ENCODE data around the gene CSF2RB. TPM values are rescaled to one million over a fixed set of nuclear protein-coding genes. Genes with fewer than 3 reads are reported as not detected.

The CSF2RB gene
- total RNA-seq, 1 experiment from 2014 or later = not detected

GRCh38 chr22:36884349-36885158 is 28.9 kb upstream of the CSF2RB start:
- in situ Hi-C loops (cut with HindIII; ENCODE audit: low pct_unique_long_range_greater_than_20kb, low sequenced_read_pairs) = no loop called here

GRCh38 chr22:36885474-36885873 is 28.0 kb upstream of the CSF2RB start:
- in situ Hi-C loops (cut with HindIII; ENCODE audit: low pct_unique_long_range_greater_than_20kb, low sequenced_read_pairs) = no loop called here
- DNase-seq (ENCODE audit: low read depth) = no peak

More at GRCh38 chr22:36884349-36885158, 28.9 kb upstream of the CSF2RB start:
- DNase-seq (ENCODE audit: low read depth) = no peak

- in situ Hi-C loops (cut with HindIII; ENCODE audit: low pct_unique_long_range_greater_than_20kb, low sequenced_read_pairs) = no loop called here
- DNase-seq (ENCODE audit: low read depth) = no peak
These were observed 27.4 kb upstream of the CSF2RB start for GRCh38 chr22:36886016-36886415.

- in situ Hi-C loops (cut with HindIII; ENCODE audit: low pct_unique_long_range_greater_than_20kb, low sequenced_read_pairs) = no loop called here
- no peak for DNase-seq (ENCODE audit: low read depth)
These were observed 26.3 kb upstream of the CSF2RB start for GRCh38 chr22:36887162-36887561.

GRCh38 chr22:36891646-36892045 is 21.8 kb upstream of the CSF2RB start:
- no peak for DNase-seq (ENCODE audit: low read depth)
- in situ Hi-C loops (cut with HindIII; ENCODE audit: low pct_unique_long_range_greater_than_20kb, low sequenced_read_pairs) = no loop called here

- no peak for DNase-seq (ENCODE audit: low read depth)
- in situ Hi-C loops (cut with HindIII; ENCODE audit: low pct_unique_long_range_greater_than_20kb, low sequenced_read_pairs) = no loop called here
These were observed 21.1 kb upstream of the CSF2RB start for GRCh38 chr22:36892292-36892691.

- in situ Hi-C loops (cut with HindIII; ENCODE audit: low pct_unique_long_range_greater_than_20kb, low sequenced_read_pairs) = no loop called here
- no peak for DNase-seq (ENCODE audit: low read depth)
These were observed 20.2 kb upstream of the CSF2RB start for GRCh38 chr22:36893262-36893661.

GRCh38 chr22:36894266-36894665 is 19.2 kb upstream of the CSF2RB start:
- in situ Hi-C loops (cut with HindIII; ENCODE audit: low pct_unique_long_range_greater_than_20kb, low sequenced_read_pairs) = no loop called here
- DNase-seq (ENCODE audit: low read depth) = no peak

GRCh38 chr22:36897611-36898010 is 15.8 kb upstream of the CSF2RB start:
- in situ Hi-C loops (cut with HindIII; ENCODE audit: low pct_unique_long_range_greater_than_20kb, low sequenced_read_pairs) = no loop called here
- no peak for DNase-seq (ENCODE audit: low read depth)

GRCh38 chr22:36898690-36899089 is 14.7 kb upstream of the CSF2RB start:
- in situ Hi-C loops (cut with HindIII; ENCODE audit: low pct_unique_long_range_greater_than_20kb, low sequenced_read_pairs) = no loop called here
- DNase-seq (ENCODE audit: low read depth) = no peak

GRCh38 chr22:36899498-36899897 is 13.9 kb upstream of the CSF2RB start:
- in situ Hi-C loops (cut with HindIII; ENCODE audit: low pct_unique_long_range_greater_than_20kb, low sequenced_read_pairs) = no loop called here
- DNase-seq (ENCODE audit: low read depth) = no peak

GRCh38 chr22:36900225-36900624 is 13.2 kb upstream of the CSF2RB start:
- no peak for DNase-seq (ENCODE audit: low read depth)
- in situ Hi-C loops (cut with HindIII; ENCODE audit: low pct_unique_long_range_greater_than_20kb, low sequenced_read_pairs) = no loop called here

GRCh38 chr22:36900880-36901279 is 12.5 kb upstream of the CSF2RB start:
- DNase-seq (ENCODE audit: low read depth) = no peak
- in situ Hi-C loops (cut with HindIII; ENCODE audit: low pct_unique_long_range_greater_than_20kb, low sequenced_read_pairs) = no loop called here

GRCh38 chr22:36901411-36902142 is 11.9 kb upstream of the CSF2RB start:
- in situ Hi-C loops (cut with HindIII; ENCODE audit: low pct_unique_long_range_greater_than_20kb, low sequenced_read_pairs) = no loop called here
- no peak for DNase-seq (ENCODE audit: low read depth)

GRCh38 chr22:36902143-36902926 is 11.1 kb upstream of the CSF2RB start:
- DNase-seq (ENCODE audit: low read depth) = no peak
- in situ Hi-C loops (cut with HindIII; ENCODE audit: low pct_unique_long_range_greater_than_20kb, low sequenced_read_pairs) = no loop called here

GRCh38 chr22:36904260-36904880 is 9.1 kb upstream of the CSF2RB start:
- DNase-seq (ENCODE audit: low read depth) = no peak
- in situ Hi-C loops (cut with HindIII; ENCODE audit: low pct_unique_long_range_greater_than_20kb, low sequenced_read_pairs) = no loop called here

GRCh38 chr22:36907253-36908195 is 5.9 kb upstream of the CSF2RB start:
- no peak for DNase-seq (ENCODE audit: low read depth)
- in situ Hi-C loops (cut with HindIII; ENCODE audit: low pct_unique_long_range_greater_than_20kb, low sequenced_read_pairs) = no loop called here

All from Caki2 (cell line).